ENCODE results near the gene ZNF543.

The ZNF543 gene

DNA sequence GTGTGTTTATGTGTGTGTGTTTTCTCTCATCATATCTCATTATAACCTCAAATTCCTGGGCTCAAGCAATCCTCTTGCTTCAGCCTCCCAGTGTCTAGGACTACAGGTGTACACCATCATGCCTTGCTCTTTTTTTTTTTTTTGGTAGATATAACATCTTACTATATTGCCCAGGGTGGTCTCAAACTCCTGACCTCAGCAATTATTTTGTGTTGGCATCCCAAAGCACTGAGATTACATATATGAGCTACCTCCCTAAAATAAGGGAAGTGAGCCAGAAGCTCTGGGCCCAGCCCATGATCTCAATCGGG is 448 bp upstream of the ZNF543 start:
- Histone ChIP-seq H3K4me1 (ENCODE audit: control insufficient read depth, insufficient read depth, low read length) (peaks cover 8% of the 10 kb centered on the region), H3K4me3 (ENCODE audit: insufficient read depth, low read depth, low read length) (peak overlapping the region; percentile 72), H3K36me3 (ENCODE audit: control insufficient read depth, insufficient read depth, low read length) (peaks cover 11% of the 10 kb centered on the region), H3K27ac (ENCODE audit: insufficient read depth, low read depth, low read length, poor library complexity, severe bottlenecking) (peak overlapping the region; percentile 58), H3K27me3 (ENCODE audit: control insufficient read depth, insufficient read depth, low read length, poor library complexity, severe bottlenecking) (peaks cover 39% of the 10 kb centered on the region), H3K9me3 (ENCODE audit: control insufficient read depth, low read length) (no peaks in the 10 kb centered on the region)
- WGBS, 2 experiments, result 3 to 5% methylated on average over 1 of the region's 1 CpG

DNA sequence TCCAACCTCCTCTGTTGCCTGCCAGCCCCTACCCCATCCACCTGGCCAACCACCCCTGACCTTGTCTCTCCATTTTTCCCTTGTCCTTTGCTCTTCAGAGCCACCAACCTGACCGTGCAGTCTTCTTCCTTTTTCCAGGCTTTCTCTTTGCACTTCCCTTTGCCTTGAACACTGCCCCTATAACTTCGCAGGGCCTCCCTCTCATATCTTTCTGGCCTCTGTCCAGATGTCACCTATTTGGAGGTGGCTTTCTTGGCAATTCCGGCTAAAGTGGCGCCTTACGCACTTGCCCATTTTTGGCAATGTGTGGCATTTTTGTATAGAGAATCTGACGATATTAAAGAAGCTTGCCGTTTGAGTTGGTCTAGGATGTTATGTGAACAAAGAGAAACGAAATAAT is 844 bp downstream of the ZNF543 start:
- Histone ChIP-seq H3K36me3 (ENCODE audit: control insufficient read depth, insufficient read depth, low read length) (peaks cover 14% of the 10 kb centered on the region), H3K9me3 (ENCODE audit: control insufficient read depth, low read length) (no peaks in the 10 kb centered on the region), H3K27ac (ENCODE audit: insufficient read depth, low read depth, low read length, poor library complexity, severe bottlenecking) (no peak overlapping the region), H3K4me3 (ENCODE audit: insufficient read depth, low read depth, low read length) (peak overlapping the region; percentile 72), H3K4me1 (ENCODE audit: control insufficient read depth, insufficient read depth, low read length) (peaks cover 8% of the 10 kb centered on the region), H3K27me3 (ENCODE audit: control insufficient read depth, insufficient read depth, low read length, poor library complexity, severe bottlenecking) (peaks cover 26% of the 10 kb centered on the region)
- 64 to 65% methylated on average over 8 of the region's 8 CpGs for WGBS, 2 experiments

DNA sequence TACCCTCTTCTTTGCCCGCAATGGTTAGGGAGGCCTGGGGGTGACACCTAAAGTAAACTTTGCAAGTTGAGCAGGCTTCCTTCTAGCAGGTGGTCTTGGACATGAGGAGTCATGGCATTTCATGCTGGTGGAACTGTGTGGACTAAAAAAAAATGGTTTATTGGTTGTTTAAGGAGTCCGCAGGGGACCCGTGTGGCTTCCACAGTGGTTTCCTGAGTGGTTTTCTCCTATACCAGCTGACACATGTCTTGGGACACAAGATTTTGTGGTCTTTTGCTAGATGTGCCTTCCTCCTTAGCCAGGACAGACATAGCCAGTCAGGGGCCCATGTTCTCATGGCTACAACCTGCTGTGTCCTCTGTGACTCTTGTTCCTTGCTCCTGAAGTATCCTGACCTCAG is 1.5 kb downstream of the ZNF543 start:
- Histone ChIP-seq H3K27me3 (ENCODE audit: control insufficient read depth, insufficient read depth, low read length, poor library complexity, severe bottlenecking) (peaks cover 20% of the 10 kb centered on the region), H3K9me3 (ENCODE audit: control insufficient read depth, low read length) (no peaks in the 10 kb centered on the region), H3K36me3 (ENCODE audit: control insufficient read depth, insufficient read depth, low read length) (peaks cover 17% of the 10 kb centered on the region), H3K4me3 (ENCODE audit: insufficient read depth, low read depth, low read length) (peak overlapping the region; percentile 72), H3K27ac (ENCODE audit: insufficient read depth, low read depth, low read length, poor library complexity, severe bottlenecking) (no peak overlapping the region), H3K4me1 (ENCODE audit: control insufficient read depth, insufficient read depth, low read length) (peaks cover 8% of the 10 kb centered on the region)
- WGBS, 2 experiments, result 89 to 94% methylated on average over 3 of the region's 3 CpGs

DNA sequence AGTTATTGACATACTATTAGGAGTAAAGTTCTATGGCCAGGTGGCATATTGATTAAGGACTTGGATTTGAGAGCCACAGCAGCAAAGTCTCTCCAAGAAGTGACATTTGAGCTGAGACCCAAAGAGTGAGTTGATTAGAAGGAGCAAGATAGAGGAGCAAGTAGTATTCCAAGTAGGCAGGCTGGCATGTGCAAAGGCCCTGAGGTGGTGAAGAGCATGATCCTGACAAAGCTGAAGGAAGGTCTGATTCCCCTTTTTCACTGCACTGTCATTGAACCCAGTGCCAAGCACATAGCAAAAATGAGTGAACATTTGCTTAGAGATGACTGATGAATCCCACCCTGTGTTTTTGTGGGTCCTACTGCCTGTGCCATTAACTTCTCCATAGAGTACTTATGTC is 4.7 kb downstream of the ZNF543 start:
- Histone ChIP-seq H3K4me3 (ENCODE audit: insufficient read depth, low read depth, low read length) (no peak overlapping the region), H3K27me3 (ENCODE audit: control insufficient read depth, insufficient read depth, low read length, poor library complexity, severe bottlenecking) (no peaks in the 10 kb centered on the region), H3K9me3 (ENCODE audit: control insufficient read depth, low read length) (no peaks in the 10 kb centered on the region), H3K36me3 (ENCODE audit: control insufficient read depth, insufficient read depth, low read length) (peaks cover 36% of the 10 kb centered on the region), H3K27ac (ENCODE audit: insufficient read depth, low read depth, low read length, poor library complexity, severe bottlenecking) (no peak overlapping the region), H3K4me1 (ENCODE audit: control insufficient read depth, insufficient read depth, low read length) (peaks cover 8% of the 10 kb centered on the region)

DNA sequence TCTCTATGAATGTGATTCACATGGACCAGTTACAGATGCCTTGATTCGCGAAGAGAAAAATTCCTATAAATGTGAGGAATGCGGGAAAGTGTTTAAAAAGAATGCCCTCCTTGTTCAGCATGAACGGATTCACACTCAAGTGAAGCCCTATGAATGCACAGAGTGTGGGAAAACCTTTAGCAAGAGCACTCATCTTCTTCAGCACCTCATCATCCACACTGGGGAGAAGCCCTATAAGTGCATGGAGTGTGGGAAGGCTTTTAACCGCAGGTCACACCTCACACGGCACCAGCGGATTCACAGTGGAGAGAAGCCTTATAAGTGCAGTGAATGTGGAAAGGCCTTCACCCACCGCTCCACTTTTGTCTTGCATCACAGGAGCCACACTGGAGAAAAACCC is 7.7 kb downstream of the ZNF543 start:
- H3K4me3 ChIP-seq (ENCODE audit: insufficient read depth, low read depth, low read length), result no peak overlapping the region
- H3K4me1 ChIP-seq (ENCODE audit: control insufficient read depth, insufficient read depth, low read length), result no peaks in the 10 kb centered on the region
- no peak overlapping the region for H3K27ac ChIP-seq (ENCODE audit: insufficient read depth, low read depth, low read length, poor library complexity, severe bottlenecking)
- H3K36me3 ChIP-seq (ENCODE audit: control insufficient read depth, insufficient read depth, low read length), result peaks cover 36% of the 10 kb centered on the region
- WGBS, 2 experiments, result 95 to 97% methylated on average over 8 of the region's 8 CpGs
- H3K27me3 ChIP-seq (ENCODE audit: control insufficient read depth, insufficient read depth, low read length, poor library complexity, severe bottlenecking), result no peaks in the 10 kb centered on the region
- no peaks in the 10 kb centered on the region for H3K9me3 ChIP-seq (ENCODE audit: control insufficient read depth, low read length)

DNA sequence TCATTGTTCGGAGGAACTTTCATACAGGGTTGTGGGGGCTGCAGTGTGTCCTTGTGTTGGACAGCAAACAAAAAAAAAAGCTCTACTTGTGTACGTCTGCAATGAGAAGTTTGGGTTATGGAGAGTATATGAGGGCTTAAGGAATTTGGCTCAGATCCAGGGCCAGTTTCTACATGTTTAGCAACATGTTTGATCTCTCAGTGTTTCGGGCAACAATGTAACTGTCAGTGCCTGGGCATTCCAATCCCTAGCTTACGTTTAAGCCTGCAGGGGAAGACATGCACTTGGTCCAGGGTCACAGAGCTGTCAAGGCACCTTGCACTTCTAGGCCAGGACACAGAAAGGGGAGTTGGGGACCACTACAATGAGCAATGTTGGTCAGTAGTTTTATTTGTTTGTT is 13.9 kb downstream of the ZNF543 start:
- no peaks in the 10 kb centered on the region for H3K27me3 ChIP-seq (ENCODE audit: control insufficient read depth, insufficient read depth, low read length, poor library complexity, severe bottlenecking)
- H3K4me1 ChIP-seq (ENCODE audit: control insufficient read depth, insufficient read depth, low read length), result no peaks in the 10 kb centered on the region
- H3K27ac ChIP-seq (ENCODE audit: insufficient read depth, low read depth, low read length, poor library complexity, severe bottlenecking), result no peak overlapping the region
- H3K36me3 ChIP-seq (ENCODE audit: control insufficient read depth, insufficient read depth, low read length), result peaks cover 1% of the 10 kb centered on the region
- no peak overlapping the region for H3K4me3 ChIP-seq (ENCODE audit: insufficient read depth, low read depth, low read length)
- no peaks in the 10 kb centered on the region for H3K9me3 ChIP-seq (ENCODE audit: control insufficient read depth, low read length)
- 90 to 91% methylated on average over 4 of the region's 4 CpGs for whole genome bisulfite sequencing, 2 experiments

DNA sequence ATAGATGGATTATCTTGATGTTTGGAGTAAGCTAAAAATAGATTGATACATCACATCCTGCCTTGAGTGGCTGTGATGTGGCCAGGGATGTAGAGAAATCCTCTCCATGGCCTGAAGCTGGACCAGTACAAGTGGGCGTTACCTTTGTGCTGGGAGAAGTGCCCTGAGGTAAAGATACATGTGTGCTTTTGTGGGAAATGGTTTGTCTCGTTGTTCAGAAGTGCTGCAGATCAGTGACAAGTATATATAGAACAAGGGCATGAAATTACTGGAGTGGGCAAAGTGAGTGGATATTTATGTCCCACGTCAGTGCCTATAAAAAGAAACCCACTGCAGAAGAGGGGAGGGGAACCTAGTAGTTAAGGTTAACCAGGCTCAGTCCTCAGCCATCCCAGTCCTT is 18.6 kb downstream of the ZNF543 start:
- 89 to 92% methylated on average over 3 of the region's 3 CpGs for WGBS, 2 experiments
- Histone ChIP-seq H3K9me3 (ENCODE audit: control insufficient read depth, low read length) (no peaks in the 10 kb centered on the region), H3K36me3 (ENCODE audit: control insufficient read depth, insufficient read depth, low read length) (no peaks in the 10 kb centered on the region), H3K4me3 (ENCODE audit: insufficient read depth, low read depth, low read length) (no peak overlapping the region), H3K27ac (ENCODE audit: insufficient read depth, low read depth, low read length, poor library complexity, severe bottlenecking) (no peak overlapping the region), H3K4me1 (ENCODE audit: control insufficient read depth, insufficient read depth, low read length) (no peaks in the 10 kb centered on the region), H3K27me3 (ENCODE audit: control insufficient read depth, insufficient read depth, low read length, poor library complexity, severe bottlenecking) (no peaks in the 10 kb centered on the region)

DNA sequence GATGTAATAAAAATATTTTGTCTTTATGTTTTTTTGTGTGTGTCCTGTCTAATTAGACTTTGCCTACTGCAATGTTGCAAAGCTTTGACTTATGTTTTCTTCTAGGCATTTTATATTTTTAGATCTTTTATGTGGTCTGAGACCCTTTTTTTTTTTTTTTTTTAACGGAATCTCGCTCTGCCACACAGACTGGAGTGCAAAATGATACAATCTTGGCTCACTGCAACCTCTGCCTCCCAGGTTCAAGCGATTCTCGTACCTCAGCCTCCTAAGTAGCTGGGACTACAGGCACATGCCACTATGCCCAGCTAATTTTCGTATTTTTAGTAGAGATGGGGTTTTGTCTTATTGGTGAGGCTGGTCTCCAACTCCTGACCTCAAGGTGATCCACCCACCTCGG is 22.3 kb downstream of the ZNF543 start:
- no peaks in the 10 kb centered on the region for H3K4me1 ChIP-seq (ENCODE audit: control insufficient read depth, insufficient read depth, low read length)
- no peaks in the 10 kb centered on the region for H3K27me3 ChIP-seq (ENCODE audit: control insufficient read depth, insufficient read depth, low read length, poor library complexity, severe bottlenecking)
- no peaks in the 10 kb centered on the region for H3K9me3 ChIP-seq (ENCODE audit: control insufficient read depth, low read length)
- no peak overlapping the region for H3K4me3 ChIP-seq (ENCODE audit: insufficient read depth, low read depth, low read length)
- H3K36me3 ChIP-seq (ENCODE audit: control insufficient read depth, insufficient read depth, low read length), result no peaks in the 10 kb centered on the region
- H3K27ac ChIP-seq (ENCODE audit: insufficient read depth, low read depth, low read length, poor library complexity, severe bottlenecking), result no peak overlapping the region
- 82 to 84% methylated on average over 6 of the region's 6 CpGs for WGBS, 2 experiments

DNA sequence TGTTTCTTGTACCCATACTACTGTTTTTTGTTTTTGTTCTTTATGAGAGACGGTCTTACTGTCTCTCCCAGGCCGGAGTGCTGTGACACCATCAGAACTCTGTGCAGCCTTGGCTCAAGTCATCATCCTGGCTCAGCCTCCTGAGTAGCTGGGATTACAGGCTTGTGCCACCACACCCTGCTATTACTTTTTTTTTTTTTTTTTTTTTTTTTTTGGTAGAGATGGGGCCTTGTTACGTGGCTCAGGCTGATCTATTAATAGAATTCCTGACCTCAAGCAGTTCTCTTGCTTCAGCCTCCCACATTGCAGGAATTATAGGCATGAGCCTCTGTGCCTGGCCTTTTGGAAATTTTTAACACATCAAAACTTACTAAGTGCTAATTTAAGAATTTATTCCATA is 27.9 kb downstream of the ZNF543 start:
- Histone ChIP-seq H3K27ac (ENCODE audit: insufficient read depth, low read depth, low read length, poor library complexity, severe bottlenecking) (no peak overlapping the region), H3K9me3 (ENCODE audit: control insufficient read depth, low read length) (no peaks in the 10 kb centered on the region), H3K4me3 (ENCODE audit: insufficient read depth, low read depth, low read length) (no peak overlapping the region), H3K27me3 (ENCODE audit: control insufficient read depth, insufficient read depth, low read length, poor library complexity, severe bottlenecking) (no peaks in the 10 kb centered on the region), H3K4me1 (ENCODE audit: control insufficient read depth, insufficient read depth, low read length) (peaks cover 5% of the 10 kb centered on the region), H3K36me3 (ENCODE audit: control insufficient read depth, insufficient read depth, low read length) (no peaks in the 10 kb centered on the region)
- WGBS, 2 experiments, result 80 to 84% methylated on average over 3 of the region's 3 CpGs

DNA sequence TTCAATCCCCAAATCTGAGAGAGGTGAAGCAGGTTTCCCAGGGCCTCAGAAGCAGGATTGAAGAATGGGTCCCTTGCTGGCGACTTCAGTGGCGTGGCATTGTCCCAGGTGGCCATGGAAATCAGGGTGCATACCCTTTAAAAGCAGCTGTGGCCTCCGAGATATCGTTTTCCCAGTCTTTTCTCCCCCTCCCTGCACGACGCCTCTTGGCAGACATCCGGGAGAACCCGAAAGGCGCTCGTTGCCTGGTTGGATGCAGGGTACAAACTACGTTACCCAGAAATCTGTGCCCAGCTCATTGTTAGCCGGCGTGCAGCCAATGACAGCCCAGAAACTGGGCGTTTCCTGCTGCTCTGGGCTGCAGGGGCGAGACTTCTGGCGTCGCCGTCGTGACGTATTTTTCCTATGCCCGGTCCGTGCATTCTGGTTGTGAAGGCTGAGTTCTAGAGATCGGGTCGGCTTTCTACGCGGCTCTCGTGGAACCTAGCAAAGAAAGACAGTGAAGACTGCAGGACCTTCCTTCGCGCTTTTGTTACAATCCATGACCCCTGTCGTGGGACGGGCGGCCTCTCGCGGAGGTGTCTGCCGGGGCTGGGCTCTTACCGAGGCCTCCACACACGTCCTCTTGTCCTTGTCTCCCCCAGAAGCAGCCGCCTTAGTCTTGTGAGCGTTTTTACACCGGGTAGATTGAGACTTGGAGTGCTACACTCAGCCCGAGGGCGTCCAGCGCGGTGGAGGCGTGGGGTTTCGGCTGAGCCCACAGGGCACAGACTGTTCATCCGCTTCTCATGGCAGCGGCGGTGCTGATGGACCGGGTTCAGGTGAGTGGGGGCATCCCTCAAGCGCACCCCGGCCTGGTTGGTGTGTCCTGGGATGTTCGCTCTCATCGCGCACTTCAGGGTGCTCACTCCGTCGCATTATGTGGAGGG is 30.9 kb downstream of the ZNF543 start, which contains the start of gene ZNF304:
Gene ZNF304 (plus strand): TSS at position 395 of the 929 bp plus-strand sequence. CDS start 394 bp downstream, at position 789.
- no peaks in the 10 kb centered on the region for H3K9me3 ChIP-seq (ENCODE audit: control insufficient read depth, low read length)
- peaks cover 5% of the 10 kb centered on the region for H3K4me1 ChIP-seq (ENCODE audit: control insufficient read depth, insufficient read depth, low read length)
- whole genome bisulfite sequencing, 2 experiments, result 1% methylated on average over 57 of the region's 57 CpGs
- no peak within 1 kb of the TSS for H3K27ac ChIP-seq (ENCODE audit: insufficient read depth, low read depth, low read length, poor library complexity, severe bottlenecking)
- H3K4me3 ChIP-seq (ENCODE audit: insufficient read depth, low read depth, low read length), result peak within 1 kb of the TSS; percentile 97
- no peaks in the 10 kb centered on the region for H3K27me3 ChIP-seq (ENCODE audit: control insufficient read depth, insufficient read depth, low read length, poor library complexity, severe bottlenecking)
- peaks cover 9% of the 10 kb centered on the region for H3K36me3 ChIP-seq (ENCODE audit: control insufficient read depth, insufficient read depth, low read length)

All from ectodermal cell (in vitro differentiated cells).